Esophagus muscularis mucosa (tissue), 4 donors: Measurements from ENCODE around the gene ENG. TPM values are rescaled to one million over a fixed set of nuclear protein-coding genes. Genes with fewer than 3 reads are reported as not detected.
"Not testable (repeated sequence)": the region's sequence is repeated elsewhere in the genome, so short reads cannot be mapped to it uniquely, and the experiment has no call there.

Experiments
- DNase-seq: peaks from one replicate; pipeline ENCODE4 v3.0.0-alpha.2; 2017; ENCODE audit errors: extremely low spot score
- H3K27ac ChIP-seq, 4 donors: fragments of 200-600 bp; sonication (generic); replicated peaks in 1 of 4; 1 replicate in 3 of 4; 2 replicates in 1 of 4; pipeline ENCODE4 v1.5.1; 2016 to 2019; ENCODE audit warnings: mild to moderate bottlenecking in 1 of 4
- H3K27me3 ChIP-seq, 4 donors: fragments of 200-600 bp; sonication (generic); one replicate each; pipeline versions ENCODE4 v1.5.1 to v1.6.0; 2016 to 2019
- H3K36me3 ChIP-seq, 4 donors: fragments of 200-600 bp; sonication (generic); one replicate each; pipeline ENCODE4 v1.5.1; 2016 to 2019
- H3K4me1 ChIP-seq, 4 donors: fragments of 200-600 bp; sonication (generic); one replicate each; pipeline ENCODE4 v1.5.1; 2016 to 2019
- H3K4me3 ChIP-seq, 4 donors: fragments of 200-600 bp; sonication (generic); 1 replicate in 2 of 4; 2 replicates in 2 of 4; pipeline ENCODE4 v1.5.1; 2016 to 2019; ENCODE audit warnings: mild to moderate bottlenecking in 4 of 4, moderate library complexity in 1 of 4
- H3K9me3 ChIP-seq, 4 donors: fragments of 200-600 bp; sonication (generic); 1 replicate in 3 of 4; 2 replicates in 1 of 4; pipeline ENCODE4 v1.5.1; 2016 to 2019
- EP300 ChIP-seq: sonication (generic); formaldehyde crosslinking; IDR thresholded peaks from one replicate; pipeline ENCODE4 v1.6.1; 2017; ENCODE audit warnings: antibody characterized with exemption
- POLR2A ChIP-seq: fragments of 450-650 bp; IDR thresholded peaks from one replicate; pipeline ENCODE4 v1.6.1; 2017; ENCODE audit warnings: antibody characterized with exemption, moderate library complexity, mild to moderate bottlenecking, low read depth
- POLR2AphosphoS5 ChIP-seq, 2 donors: sonication (generic); formaldehyde crosslinking; IDR thresholded peaks; one replicate each; pipeline ENCODE4 v1.6.1; 2017; ENCODE audit warnings: antibody characterized with exemption in 2 of 2
- WGBS: methylation state at CpG from one replicate; pipeline ENCODE4 v1.1.5; 2018; 5-methylcytosine and 5-hydroxymethylcytosine counted together
- intact Hi-C: fragments of 100-400 bp; cut with DNase I; formaldehyde crosslinking; loops from one replicate; pipeline ENCODE4 v1.15.1; 2023
- total RNA-seq, 4 donors: library from RNA; depleted of rRNA; stranded (reverse); fragments of >200 nt; gene quantifications; one replicate each; pipeline versions ENCODE4 v1.1.0 to v1.2.1, GENCODE V29; 2016
- TF ChIP-seq, protein P1 (sequence below), 3 experiments: fragments of 200-600 bp in 2 of 3; fragments of 450-650 bp in 1 of 3; sonication (generic) in 2 of 3; IDR thresholded peaks; one replicate each; pipeline ENCODE4 v1.5.1; 2017 to 2019; ENCODE audit warnings: antibody characterized with exemption in 3 of 3, mild to moderate bottlenecking in 2 of 3, moderate library complexity in 1 of 3

The ENG gene
- total RNA-seq, 4 donors from 2014 or later = 36.5 to 91.2 (median 78.3) TPM

DNA sequence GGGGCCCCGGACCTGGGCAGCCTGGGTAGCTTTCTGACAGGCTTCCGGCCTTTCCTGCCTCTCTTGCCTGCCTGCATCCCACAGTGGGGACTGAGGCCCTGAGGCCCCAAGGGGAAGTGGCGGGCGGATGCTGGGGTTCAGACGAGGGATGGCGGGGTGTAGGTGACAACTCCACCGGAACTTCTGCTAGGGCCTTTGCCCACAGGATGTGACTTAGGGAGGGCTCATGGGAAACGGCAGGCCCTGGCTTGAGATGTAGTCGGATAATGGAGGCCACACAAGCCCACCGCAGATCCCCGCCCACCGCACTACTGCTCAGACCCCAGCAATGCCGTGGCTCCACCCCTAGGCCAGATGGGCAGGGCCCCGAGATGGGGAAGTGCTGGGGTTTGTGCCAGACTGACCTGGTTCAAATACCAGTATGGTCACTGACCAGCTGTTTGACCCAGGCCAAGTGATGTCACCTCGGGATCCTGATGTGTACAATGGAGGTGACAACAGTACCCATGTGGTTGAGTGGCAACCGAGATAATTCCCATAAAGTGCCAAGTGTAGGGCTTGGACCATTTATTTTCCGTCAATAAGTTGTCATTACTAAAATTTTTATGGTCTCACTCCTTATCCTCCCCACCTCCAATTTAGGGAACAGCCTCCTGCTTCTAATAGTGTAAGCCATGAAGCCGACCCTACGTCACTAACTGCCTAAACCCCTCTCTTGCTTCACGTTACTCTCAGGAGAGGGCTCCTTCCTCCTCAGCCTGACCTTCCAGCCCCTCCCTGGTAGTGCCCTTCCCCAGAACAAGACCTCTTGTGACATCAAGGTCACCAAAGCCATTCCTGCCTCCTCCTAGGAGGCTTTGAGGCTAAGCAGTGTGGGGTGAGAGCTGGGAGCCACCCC is 71.1 kb downstream of the ENG start:
- H3K4me3 ChIP-seq = no peak overlapping the region
- no peaks in the 10 kb centered on the region for H3K27me3 ChIP-seq
- DNase-seq = peak; percentile 93
- H3K4me1 ChIP-seq = peaks cover 39 to 50% (median 48%) of the 10 kb centered on the region in 4 donors
- peaks cover 12 to 18% (median 15%) of the 10 kb centered on the region in 4 donors for H3K36me3 ChIP-seq
- H3K27ac ChIP-seq = peak overlapping the region; percentile 55 to 98 (median 94)
- intact Hi-C loops = no loop called here
- 62% methylated on average over 18 of the region's 20 CpGs for WGBS
- no peaks in the 10 kb centered on the region for H3K9me3 ChIP-seq
- no peak for TF ChIP-seq POLR2A
- no peak for TF ChIP-seq POLR2AphosphoS5 (IDR thresholded peaks at IDR 0.05)
- TF ChIP-seq, protein P1, sequence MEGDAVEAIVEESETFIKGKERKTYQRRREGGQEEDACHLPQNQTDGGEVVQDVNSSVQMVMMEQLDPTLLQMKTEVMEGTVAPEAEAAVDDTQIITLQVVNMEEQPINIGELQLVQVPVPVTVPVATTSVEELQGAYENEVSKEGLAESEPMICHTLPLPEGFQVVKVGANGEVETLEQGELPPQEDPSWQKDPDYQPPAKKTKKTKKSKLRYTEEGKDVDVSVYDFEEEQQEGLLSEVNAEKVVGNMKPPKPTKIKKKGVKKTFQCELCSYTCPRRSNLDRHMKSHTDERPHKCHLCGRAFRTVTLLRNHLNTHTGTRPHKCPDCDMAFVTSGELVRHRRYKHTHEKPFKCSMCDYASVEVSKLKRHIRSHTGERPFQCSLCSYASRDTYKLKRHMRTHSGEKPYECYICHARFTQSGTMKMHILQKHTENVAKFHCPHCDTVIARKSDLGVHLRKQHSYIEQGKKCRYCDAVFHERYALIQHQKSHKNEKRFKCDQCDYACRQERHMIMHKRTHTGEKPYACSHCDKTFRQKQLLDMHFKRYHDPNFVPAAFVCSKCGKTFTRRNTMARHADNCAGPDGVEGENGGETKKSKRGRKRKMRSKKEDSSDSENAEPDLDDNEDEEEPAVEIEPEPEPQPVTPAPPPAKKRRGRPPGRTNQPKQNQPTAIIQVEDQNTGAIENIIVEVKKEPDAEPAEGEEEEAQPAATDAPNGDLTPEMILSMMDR (IDR thresholded peaks at IDR 0.05) = no peak
- no peak for TF ChIP-seq EP300

- Histone ChIP-seq H3K9me3 (no peaks in the 10 kb centered on the region), H3K4me1 (peaks cover 30 to 35% (median 32%) of the 10 kb centered on the region in 4 donors), H3K4me3 (no peak overlapping the region), H3K27me3 (no peaks in the 10 kb centered on the region), H3K27ac (no peak overlapping the region), H3K36me3 (peaks cover 0 to 3% (median 0%) of the 10 kb centered on the region in 4 donors)
- TF ChIP-seq POLR2A (no peak), POLR2AphosphoS5 (IDR thresholded peaks at IDR 0.05) (no peak), EP300 (no peak)
- TF ChIP-seq, protein P1 (IDR thresholded peaks at IDR 0.05) = no peak
- 87% methylated on average over 4 of the region's 4 CpGs for WGBS
- no peak for DNase-seq
- intact Hi-C loops = no loop called here
Observed at GRCh38 chr9:127781806-127782205, 72.7 kb downstream of the ENG start.

GRCh38 chr9:127780909-127781308 is 73.5 kb downstream of the ENG start:
- WGBS = 88% methylated on average over 9 of the region's 9 CpGs
- H3K4me3 ChIP-seq, intact Hi-C loops, H3K27ac ChIP-seq, H3K27me3 ChIP-seq, H3K9me3 ChIP-seq, DNase-seq, H3K36me3 ChIP-seq: not testable (repeated sequence)
- peaks cover 24 to 29% (median 29%) of the 10 kb centered on the region in 4 donors for H3K4me1 ChIP-seq

DNA sequence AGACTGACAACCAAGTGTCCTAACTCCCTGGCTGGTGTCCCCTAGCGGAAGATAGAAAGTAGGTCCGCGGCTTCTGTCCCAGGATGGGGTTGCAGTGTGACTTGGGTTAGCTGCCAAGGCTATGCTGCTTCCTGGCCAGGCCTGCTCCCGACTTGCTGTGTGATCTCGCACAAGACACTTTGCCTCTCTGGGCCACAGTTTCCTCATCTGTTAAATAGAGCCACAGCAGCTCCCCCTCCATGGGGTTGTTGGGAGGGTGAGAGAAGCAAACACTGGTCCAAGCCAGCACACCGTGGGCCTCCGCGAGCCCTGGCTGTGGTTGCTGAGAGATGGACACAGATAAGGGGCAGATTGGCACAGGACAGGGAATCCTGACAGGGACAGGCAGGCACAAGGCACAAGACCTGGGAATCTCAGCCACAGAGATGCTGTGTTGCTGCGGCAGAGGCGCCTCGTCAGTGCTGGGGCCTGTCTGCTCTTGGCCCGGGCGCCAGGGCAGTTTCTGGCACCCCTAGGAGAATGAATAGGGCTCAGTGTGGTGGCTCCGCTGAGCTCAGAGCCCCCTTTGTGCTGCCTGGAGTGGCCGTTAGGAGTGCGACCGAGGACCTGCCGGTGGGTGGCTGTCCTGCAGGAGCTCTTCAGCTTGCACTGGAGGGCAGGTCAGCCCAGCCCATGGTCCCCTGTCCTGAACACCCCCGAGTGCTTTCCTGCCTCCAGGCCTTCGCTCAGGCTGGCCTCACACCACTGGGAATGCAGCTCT is 74.2 kb downstream of the ENG start:
- Histone ChIP-seq H3K4me1 (peaks cover 24 to 29% (median 29%) of the 10 kb centered on the region in 4 donors), H3K27me3 (no peaks in the 10 kb centered on the region), H3K9me3 (no peaks in the 10 kb centered on the region), H3K27ac (peak overlapping the region in 1 of 4 donors; percentile 9), H3K36me3 (no peaks in the 10 kb centered on the region), H3K4me3 (no peak overlapping the region)
- DNase-seq = no peak
- TF ChIP-seq, protein P1 (IDR thresholded peaks at IDR 0.05) = no peak
- TF ChIP-seq EP300 (no peak), POLR2AphosphoS5 (IDR thresholded peaks at IDR 0.05) (no peak), POLR2A (no peak)
- WGBS = 70% methylated on average over 10 of the region's 20 CpGs
- intact Hi-C loops = no loop called here
